ENCODE measurements around the gene MLYCD. TPM values are rescaled to one million over a fixed set of nuclear protein-coding genes. Genes with fewer than 3 reads are reported as not detected.
A peak's percentile ranks its signal among the peaks of the same experiment; 100 is the strongest.

The MLYCD gene
- total RNA-seq, 1 donor: 5.1 TPM

DNA sequence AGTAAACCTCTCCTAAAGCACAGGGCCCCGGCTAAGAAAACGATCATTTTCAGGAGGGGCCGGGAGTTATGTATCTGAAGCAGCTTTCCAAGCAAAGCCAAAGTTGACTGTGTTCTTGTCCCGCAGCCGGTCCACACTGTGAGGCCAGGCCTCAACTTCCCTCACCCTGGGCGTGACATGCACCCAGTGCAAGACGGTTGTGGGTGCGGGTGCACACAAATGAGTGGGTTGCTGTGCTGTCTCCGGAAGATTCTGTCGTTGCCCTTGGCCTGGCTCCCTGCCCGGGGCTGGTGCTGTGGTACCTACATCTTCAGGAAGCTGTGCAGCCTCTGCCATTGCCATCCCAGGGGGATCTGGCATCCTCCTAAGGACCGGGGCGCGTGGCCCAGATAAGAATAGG is 16.6 kb downstream of the MLYCD start:
- Histone ChIP-seq H3K27ac (ENCODE audit: low read depth, low read length) (no peak overlapping the region), H3K79me2 (ENCODE audit: insufficient read depth, low read length) (no peaks in the 10 kb centered on the region), H3K9me3 (ENCODE audit: low read depth, low read length) (no peaks in the 10 kb centered on the region), H3K36me3 (ENCODE audit: insufficient read depth, low read length) (peaks cover 46% of the 10 kb centered on the region), H3K4me1 (ENCODE audit: insufficient read depth, low read length) (no peaks in the 10 kb centered on the region), H4K20me1 (ENCODE audit: insufficient read depth, low read length) (peaks cover 13% of the 10 kb centered on the region), H3K4me3 (ENCODE audit: insufficient read depth, low read length) (no peak overlapping the region), H3K4me2 (ENCODE audit: insufficient read depth, low read length) (no peak overlapping the region), H3K27me3 (ENCODE audit: insufficient read depth, low read length) (no peaks in the 10 kb centered on the region), H2AFZ (ENCODE audit: low read length) (no peak overlapping the region)
- peak; percentile 27 for DNase-seq (ENCODE audit: insufficient read length, low spot score, missing footprints)
- TF ChIP-seq, protein P1, sequence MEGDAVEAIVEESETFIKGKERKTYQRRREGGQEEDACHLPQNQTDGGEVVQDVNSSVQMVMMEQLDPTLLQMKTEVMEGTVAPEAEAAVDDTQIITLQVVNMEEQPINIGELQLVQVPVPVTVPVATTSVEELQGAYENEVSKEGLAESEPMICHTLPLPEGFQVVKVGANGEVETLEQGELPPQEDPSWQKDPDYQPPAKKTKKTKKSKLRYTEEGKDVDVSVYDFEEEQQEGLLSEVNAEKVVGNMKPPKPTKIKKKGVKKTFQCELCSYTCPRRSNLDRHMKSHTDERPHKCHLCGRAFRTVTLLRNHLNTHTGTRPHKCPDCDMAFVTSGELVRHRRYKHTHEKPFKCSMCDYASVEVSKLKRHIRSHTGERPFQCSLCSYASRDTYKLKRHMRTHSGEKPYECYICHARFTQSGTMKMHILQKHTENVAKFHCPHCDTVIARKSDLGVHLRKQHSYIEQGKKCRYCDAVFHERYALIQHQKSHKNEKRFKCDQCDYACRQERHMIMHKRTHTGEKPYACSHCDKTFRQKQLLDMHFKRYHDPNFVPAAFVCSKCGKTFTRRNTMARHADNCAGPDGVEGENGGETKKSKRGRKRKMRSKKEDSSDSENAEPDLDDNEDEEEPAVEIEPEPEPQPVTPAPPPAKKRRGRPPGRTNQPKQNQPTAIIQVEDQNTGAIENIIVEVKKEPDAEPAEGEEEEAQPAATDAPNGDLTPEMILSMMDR (IDR thresholded peaks at IDR 0.05; ENCODE audit: extremely low read depth, low read depth, low read length): no peak

DNA sequence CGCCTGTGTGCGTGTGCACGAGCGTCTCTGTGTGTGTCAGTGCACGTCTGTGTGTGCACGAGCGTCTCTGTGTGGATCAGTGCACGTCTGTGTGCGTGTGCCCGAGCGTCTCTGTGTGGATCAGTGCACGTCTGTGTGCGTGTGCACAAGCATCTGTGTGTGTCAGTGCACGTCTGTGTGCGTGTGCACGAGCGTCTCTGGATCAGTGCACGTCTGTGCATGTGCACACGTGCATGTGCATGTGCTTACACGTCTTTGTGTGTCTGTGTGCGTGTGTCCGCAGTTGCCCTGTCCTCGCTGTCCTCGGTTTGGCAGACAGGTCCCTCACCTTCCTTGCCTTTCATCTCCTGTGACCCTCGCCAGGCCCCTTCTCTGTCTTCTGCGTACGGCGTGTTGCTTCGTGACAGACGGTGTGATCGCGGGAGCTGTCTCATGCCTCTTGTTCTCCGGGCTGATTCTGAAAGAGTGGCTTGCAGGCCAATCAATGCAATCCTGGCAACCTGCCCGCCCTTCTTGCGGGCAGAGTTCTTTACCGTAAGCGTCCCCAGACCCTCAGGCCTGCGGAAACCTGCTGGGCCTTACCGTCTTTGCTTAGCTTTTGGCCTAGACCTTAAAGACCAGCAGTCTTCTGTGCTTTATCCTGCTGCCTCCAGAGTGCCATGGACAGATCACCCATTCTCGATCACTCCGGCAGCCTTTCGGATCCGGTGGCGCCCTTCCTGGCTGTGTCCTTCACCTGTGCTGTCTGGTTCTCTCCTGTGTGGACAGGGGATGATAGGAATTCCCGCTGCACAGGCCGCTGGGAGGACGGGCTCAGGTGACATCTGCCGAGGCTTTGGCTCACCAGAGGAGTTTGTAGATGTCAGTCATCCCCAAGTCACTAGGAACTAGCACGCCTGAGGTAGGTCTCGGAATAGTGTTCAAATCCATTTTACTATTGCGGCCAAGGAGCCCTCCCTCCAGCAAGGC is 18.5 kb downstream of the MLYCD start:
- TF ChIP-seq, protein P1 (IDR thresholded peaks at IDR 0.05; ENCODE audit: extremely low read depth, low read depth, low read length): no peak
- H3K79me2 ChIP-seq (ENCODE audit: insufficient read depth, low read length): no peaks in the 10 kb centered on the region
- H3K27ac ChIP-seq (ENCODE audit: low read depth, low read length): no peak overlapping the region
- H3K4me2 ChIP-seq (ENCODE audit: insufficient read depth, low read length): no peak overlapping the region
- no peak overlapping the region for H3K4me3 ChIP-seq (ENCODE audit: insufficient read depth, low read length)
- H3K36me3 ChIP-seq (ENCODE audit: insufficient read depth, low read length): peaks cover 36% of the 10 kb centered on the region
- H3K4me1 ChIP-seq (ENCODE audit: insufficient read depth, low read length): no peaks in the 10 kb centered on the region
- peaks cover 13% of the 10 kb centered on the region for H4K20me1 ChIP-seq (ENCODE audit: insufficient read depth, low read length)
- H3K9me3 ChIP-seq (ENCODE audit: low read depth, low read length): no peaks in the 10 kb centered on the region
- H3K27me3 ChIP-seq (ENCODE audit: insufficient read depth, low read length): no peaks in the 10 kb centered on the region
- peak; percentile 31 for DNase-seq (ENCODE audit: insufficient read length, low spot score, missing footprints)
- no peak overlapping the region for H2AFZ ChIP-seq (ENCODE audit: low read length)

DNA sequence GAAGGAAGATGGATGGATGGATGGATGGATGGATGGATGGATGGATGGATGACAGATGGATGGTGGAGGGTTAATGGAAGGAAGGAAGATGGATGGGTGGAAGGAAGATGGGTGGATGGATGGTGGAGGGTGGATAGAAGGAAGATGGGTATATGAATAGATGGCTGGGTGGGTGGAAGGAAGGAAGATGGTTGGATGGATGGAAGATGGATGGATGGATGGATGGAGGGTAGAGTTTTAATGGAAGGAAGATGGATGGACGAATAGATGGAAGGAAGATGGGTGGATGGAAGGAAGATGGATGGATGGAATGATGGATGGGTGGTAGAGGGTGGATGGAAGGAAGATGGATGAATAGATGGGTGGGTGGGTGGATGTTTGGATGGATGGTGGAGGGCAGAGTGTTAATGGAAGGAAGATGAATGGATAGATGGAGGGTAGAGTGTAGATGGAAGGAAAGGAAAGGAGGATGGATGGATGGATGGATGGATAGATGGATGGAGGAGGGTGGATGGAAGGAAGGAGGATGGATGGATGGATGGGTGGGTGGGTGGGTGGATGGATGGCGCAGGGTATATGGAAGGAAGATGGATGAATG is 22.1 kb downstream of the MLYCD start:
- Histone ChIP-seq H3K79me2 (ENCODE audit: insufficient read depth, low read length) (no peaks in the 10 kb centered on the region), H3K36me3 (ENCODE audit: insufficient read depth, low read length) (peaks cover 21% of the 10 kb centered on the region), H2AFZ (ENCODE audit: low read length) (no peak overlapping the region), H3K4me3 (ENCODE audit: insufficient read depth, low read length) (no peak overlapping the region), H3K27ac (ENCODE audit: low read depth, low read length) (no peak overlapping the region), H3K4me2 (ENCODE audit: insufficient read depth, low read length) (no peak overlapping the region), H3K27me3 (ENCODE audit: insufficient read depth, low read length) (no peaks in the 10 kb centered on the region), H3K4me1 (ENCODE audit: insufficient read depth, low read length) (no peaks in the 10 kb centered on the region), H3K9me3 (ENCODE audit: low read depth, low read length) (no peaks in the 10 kb centered on the region), H4K20me1 (ENCODE audit: insufficient read depth, low read length) (peaks cover 19% of the 10 kb centered on the region)
- DNase-seq (ENCODE audit: insufficient read length, low spot score, missing footprints): peak; percentile 17
- TF ChIP-seq, protein P1 (IDR thresholded peaks at IDR 0.05; ENCODE audit: extremely low read depth, low read depth, low read length): no peak
